ENCODE results near the gene PLCG2. TPM values are rescaled to one million over a fixed set of nuclear protein-coding genes. Genes with fewer than 3 reads are reported as not detected.

PLCG2 gene
- polyA plus RNA-seq, 1 donor from 2014 or later, result not detected

GRCh38 chr16:82004601-82005000 is 225.5 kb downstream of the PLCG2 start:
- Histone ChIP-seq H3F3A (ENCODE audit: insufficient read depth, low read length, poor library complexity, severe bottlenecking) (no peaks in the 10 kb centered on the region), H3K79me2 (replicated peaks; ENCODE audit: insufficient read depth, low read length) (no peaks in the 10 kb centered on the region), H3K9me3 (ENCODE audit: low read length) (no peaks in the 10 kb centered on the region), H3K27me3 (ENCODE audit: insufficient read depth, low read depth, low read length) (no peaks in the 10 kb centered on the region), H3K27ac (ENCODE audit: low read length) (no peak overlapping the region), H4K20me1 (ENCODE audit: insufficient read depth) (no peaks in the 10 kb centered on the region), H3K9me2 (ENCODE audit: insufficient read depth, low read length) (no peaks in the 10 kb centered on the region), H3K36me3 (ENCODE audit: insufficient read depth, low read length) (no peaks in the 10 kb centered on the region), H2AFZ (ENCODE audit: low read depth, low read length) (no peak overlapping the region), H3K9ac (ENCODE audit: low read length) (no peak overlapping the region), H3K4me2 (ENCODE audit: low read length) (no peak overlapping the region), H3K4me3 (ENCODE audit: low read length) (no peak overlapping the region)
- no peak for TF ChIP-seq EP300 (conservative IDR thresholded peaks at IDR 0.05; ENCODE audit: poor library complexity, severe bottlenecking)
- TF ChIP-seq REST (IDR thresholded peaks at IDR 0.05; ENCODE audit: borderline replicate concordance), result no peak

DNA sequence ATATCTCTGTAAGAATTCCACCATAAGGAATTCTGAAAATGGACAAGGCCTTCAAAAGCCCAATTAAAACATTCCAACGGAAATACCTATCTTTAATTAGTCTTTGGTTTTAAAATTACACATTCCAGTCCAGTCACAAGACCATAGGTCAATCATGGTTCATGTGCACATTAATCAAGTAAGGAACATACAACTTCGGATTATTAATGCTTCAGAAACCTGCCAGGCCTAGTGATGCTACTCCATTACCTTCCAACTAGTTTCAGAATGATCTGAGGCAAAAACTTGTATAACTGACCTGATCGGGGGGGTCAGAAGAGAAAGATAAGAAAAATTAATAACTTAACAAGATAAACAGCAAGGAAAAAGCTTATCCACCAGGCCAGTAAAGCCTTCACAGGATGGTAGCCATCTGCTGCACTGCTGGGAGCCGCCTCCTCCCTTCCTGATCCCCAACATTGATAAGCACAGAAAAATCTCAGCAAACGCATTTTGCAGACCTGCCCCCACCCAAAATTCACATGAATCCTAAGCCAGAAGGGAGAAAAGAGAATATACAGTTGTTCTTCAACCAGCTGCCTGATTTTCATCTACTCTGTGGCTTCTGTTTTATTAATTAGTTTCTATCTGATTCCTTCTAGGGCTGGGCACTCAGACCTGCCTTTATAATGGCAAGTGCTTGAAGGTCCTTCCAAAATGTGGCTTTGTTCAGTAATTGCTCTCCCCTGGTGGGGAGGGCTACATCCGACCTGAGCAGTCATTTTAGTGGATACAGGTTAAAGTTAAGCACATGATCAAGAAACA is 226.1 kb downstream of the PLCG2 start:
- Histone ChIP-seq H3F3A (ENCODE audit: insufficient read depth, low read length, poor library complexity, severe bottlenecking) (no peaks in the 10 kb centered on the region), H2AFZ (ENCODE audit: low read depth, low read length) (no peak overlapping the region), H3K4me3 (ENCODE audit: low read length) (no peak overlapping the region), H3K27ac (ENCODE audit: low read length) (no peak overlapping the region), H3K79me2 (replicated peaks; ENCODE audit: insufficient read depth, low read length) (no peaks in the 10 kb centered on the region), H4K20me1 (ENCODE audit: insufficient read depth) (no peaks in the 10 kb centered on the region), H3K9ac (ENCODE audit: low read length) (no peak overlapping the region), H3K36me3 (ENCODE audit: insufficient read depth, low read length) (no peaks in the 10 kb centered on the region), H3K4me2 (ENCODE audit: low read length) (no peak overlapping the region), H3K9me3 (ENCODE audit: low read length) (no peaks in the 10 kb centered on the region), H3K27me3 (ENCODE audit: insufficient read depth, low read depth, low read length) (no peaks in the 10 kb centered on the region), H3K9me2 (ENCODE audit: insufficient read depth, low read length) (no peaks in the 10 kb centered on the region)
- TF ChIP-seq SMC3 (conservative IDR thresholded peaks at IDR 0.05; ENCODE audit: poor library complexity) (no peak), REST (IDR thresholded peaks at IDR 0.05; ENCODE audit: borderline replicate concordance) (no peak), CTCF (IDR thresholded peaks at IDR 0.05; ENCODE audit: poor library complexity, severe bottlenecking) (no peak), EP300 (conservative IDR thresholded peaks at IDR 0.05; ENCODE audit: poor library complexity, severe bottlenecking) (no peak), TAF1 (IDR thresholded peaks at IDR 0.05; ENCODE audit: low read depth) (no peak), POLR2AphosphoS5 (IDR thresholded peaks at IDR 0.05) (no peak), MXI1 (conservative IDR thresholded peaks at IDR 0.05; ENCODE audit: poor library complexity, severe bottlenecking) (no peak), EZH2 (IDR thresholded peaks at IDR 0.05; ENCODE audit: borderline replicate concordance, insufficient read depth, low read length, poor library complexity, severe bottlenecking) (no peak), RAD21 (conservative IDR thresholded peaks at IDR 0.05) (no peak)
